KBM-7 (cell line): ENCODE results near the gene MARCHF9.

Experiments used
- DNase-seq: peaks from one replicate; pipeline ENCODE4 v3.0.0-alpha.2; 2015
- in situ Hi-C: fragments of 300-500 bp; cut with MboI; formaldehyde crosslinking; loops from 2 replicates; pipeline ENCODE4 v1.14.3; 2020; ENCODE audit warnings: low sequenced_read_pairs, low pct_unique_long_range_greater_than_20kb, mixed read lengths

Gene MARCHF9

GRCh38 chr12:57780284-57780897 is 25.5 kb downstream of the MARCHF9 start:
- in situ Hi-C loops, result no loop called here
- no peak for DNase-seq

- in situ Hi-C loops, result no loop called here
- DNase-seq, result peak; percentile 44
Measured at GRCh38 chr12:57781244-57781643, 26.3 kb downstream of the MARCHF9 start.

GRCh38 chr12:57781801-57782200 is 26.9 kb downstream of the MARCHF9 start:
- in situ Hi-C loops, result no loop called here

GRCh38 chr12:57782243-57782607 is 27.3 kb downstream of the MARCHF9 start:
- in situ Hi-C loops, result no loop called here
- no peak for DNase-seq

More at GRCh38 chr12:57781801-57782200, 26.9 kb downstream of the MARCHF9 start:
- no peak for DNase-seq

- in situ Hi-C loops, result no loop called here
- peak; percentile 93 for DNase-seq
Measured at GRCh38 chr12:57782608-57783465, 27.9 kb downstream of the MARCHF9 start, which contains the start of gene TSFM. Gene TSFM, plus strand, starts transcription at chr12:57782787. Its CDS starts 15 bp downstream, at chr12:57782802.

- in situ Hi-C loops, result no loop called here
- DNase-seq, result no peak
Measured at GRCh38 chr12:57783466-57783801, 28.5 kb downstream of the MARCHF9 start.

GRCh38 chr12:57783861-57784260 is 29.0 kb downstream of the MARCHF9 start:
- in situ Hi-C loops, result no loop called here
- no peak for DNase-seq

- no peak for DNase-seq
- in situ Hi-C loops, result no loop called here
Measured at GRCh38 chr12:57793920-57794319, 39.0 kb downstream of the MARCHF9 start.

- no peak for DNase-seq
- in situ Hi-C loops, result no loop called here
Measured at GRCh38 chr12:57795354-57795753, 40.5 kb downstream of the MARCHF9 start.

GRCh38 chr12:57796996-57797395 is 42.1 kb downstream of the MARCHF9 start:
- no peak for DNase-seq
- in situ Hi-C loops, result no loop called here

- peak; percentile 60 for DNase-seq
- in situ Hi-C loops, result no loop called here
Measured at GRCh38 chr12:57797933-57798332, 43.0 kb downstream of the MARCHF9 start.

- in situ Hi-C loops, result no loop called here
- no peak for DNase-seq
Measured at GRCh38 chr12:57800965-57801364, 46.1 kb downstream of the MARCHF9 start.

- in situ Hi-C loops, result no loop called here
- DNase-seq, result no peak
Measured at GRCh38 chr12:57802607-57803006, 47.7 kb downstream of the MARCHF9 start.

GRCh38 chr12:57803319-57803893 is 48.5 kb downstream of the MARCHF9 start:
- in situ Hi-C loops, result no loop called here
- DNase-seq, result peak; percentile 41

- in situ Hi-C loops, result no loop called here
- no peak for DNase-seq
Measured at GRCh38 chr12:57806677-57807076, 51.8 kb downstream of the MARCHF9 start.

- no peak for DNase-seq
- in situ Hi-C loops, result no loop called here
Measured at GRCh38 chr12:57807285-57807684, 52.4 kb downstream of the MARCHF9 start.

GRCh38 chr12:57808351-57808750 is 53.4 kb downstream of the MARCHF9 start:
- DNase-seq, result no peak
- in situ Hi-C loops, result no loop called here

GRCh38 chr12:57809425-57809824 is 54.5 kb downstream of the MARCHF9 start:
- in situ Hi-C loops, result no loop called here
- DNase-seq, result no peak
